Left ventricle myocardium superior (tissue), 1 donor: ENCODE measurements around the gene SIT1. TPM values are rescaled to one million over a fixed set of nuclear protein-coding genes. Genes with fewer than 3 reads are reported as not detected.
"Not testable (repeated sequence)": the region's sequence is repeated elsewhere in the genome, so short reads cannot be mapped to it uniquely, and the experiment has no call there.

Experiments used
- ATAC-seq: fragments of 200-7000 bp; cut with Tn5 transposase; one replicate; pipeline ENCODE4 v1.9.1; 2020; ENCODE audit warnings: mild to moderate bottlenecking, moderate library complexity
- DNase-seq: peaks from one replicate; pipeline ENCODE4 v3.0.0-alpha.2; 2020
- intact Hi-C: fragments of 100-400 bp; cut with micrococcal nuclease; formaldehyde crosslinking; loops from one replicate; pipeline ENCODE4 v1.11.0; 2022
- total RNA-seq: library from RNA; stranded (reverse); fragmentation: NEBNext Ultra II Directional; extraction: Animal tissue kit (Norgen Biotek cat#: 25700); gene quantifications from one replicate; pipeline ENCODE4 v1.2.1, GENCODE V29; 2021
- donor health status: DM: no; HTN: yes; CAD: no; lungs with severe emphysema.

SIT1 gene
- total RNA-seq, 1 donor from 2014 or later: 0.32 TPM

GRCh38 chr9:35645736-35646135, 5.0 kb downstream of the SIT1 start:
- DNase-seq, ATAC-seq, intact Hi-C loops: not testable (repeated sequence)

- DNase-seq: no peak
- ATAC-seq: no peak
- intact Hi-C loops: no loop called here
These were observed 7.7 kb downstream of the SIT1 start for GRCh38 chr9:35643046-35643445.

GRCh38 chr9:35641478-35641877, 9.3 kb downstream of the SIT1 start:
- DNase-seq, ATAC-seq, intact Hi-C loops: not testable (repeated sequence)

GRCh38 chr9:35640431-35640830, 10.3 kb downstream of the SIT1 start:
- intact Hi-C loops, ATAC-seq, DNase-seq: not testable (repeated sequence)

- intact Hi-C loops: no loop called here
These were observed 11.1 kb downstream of the SIT1 start for GRCh38 chr9:35639631-35640030.

GRCh38 chr9:35639225-35639624, 11.5 kb downstream of the SIT1 start:
- ATAC-seq, DNase-seq, intact Hi-C loops: not testable (repeated sequence)

More at GRCh38 chr9:35639631-35640030, 11.1 kb downstream of the SIT1 start:
- DNase-seq: no peak
- no peak for ATAC-seq

- ATAC-seq, intact Hi-C loops, DNase-seq: not testable (repeated sequence)
These were observed 12.0 kb downstream of the SIT1 start for GRCh38 chr9:35638751-35639150.

- ATAC-seq, intact Hi-C loops, DNase-seq: not testable (repeated sequence)
These were observed 13.2 kb downstream of the SIT1 start for GRCh38 chr9:35637427-35637955.

GRCh38 chr9:35636877-35637246, 13.9 kb downstream of the SIT1 start:
- intact Hi-C loops, ATAC-seq, DNase-seq: not testable (repeated sequence)

GRCh38 chr9:35636135-35636876, 14.4 kb downstream of the SIT1 start:
- intact Hi-C loops: no loop called here
- peak; percentile 48 for ATAC-seq
- DNase-seq: no peak

GRCh38 chr9:35635730-35636129, 15.0 kb downstream of the SIT1 start:
- no peak for ATAC-seq
- DNase-seq: no peak
- intact Hi-C loops: no loop called here

GRCh38 chr9:35629597-35629996, 21.1 kb downstream of the SIT1 start:
- ATAC-seq (no peak), DNase-seq (no peak)
- intact Hi-C loops: no loop called here

GRCh38 chr9:35628389-35628991, 22.2 kb downstream of the SIT1 start:
- ATAC-seq (no peak), DNase-seq (no peak)
- intact Hi-C loops: no loop called here

- no peak for DNase-seq
- no peak for ATAC-seq
- intact Hi-C loops: no loop called here
These were observed 23.2 kb downstream of the SIT1 start for GRCh38 chr9:35627575-35627974.

- DNase-seq: no peak
- ATAC-seq: no peak
- intact Hi-C loops: no loop called here
These were observed 31.0 kb downstream of the SIT1 start for GRCh38 chr9:35619800-35620158.

GRCh38 chr9:35618854-35619799, 31.6 kb downstream of the SIT1 start:
- DNase-seq (peak; percentile 40), ATAC-seq (peak; percentile 31)
- intact Hi-C loops: no loop called here

GRCh38 chr9:35618325-35618727, 32.4 kb downstream of the SIT1 start, which contains the start of gene CD72:
CD72 (minus strand) TSS chr9:35618413; CDS start chr9:35618303, 110 bp downstream.
- intact Hi-C loops: no loop called here
- ATAC-seq: peak; percentile 33
- DNase-seq: no peak

GRCh38 chr9:35617548-35617947, 33.2 kb downstream of the SIT1 start:
- DNase-seq (no peak), ATAC-seq (no peak)
- intact Hi-C loops: no loop called here
